ENCODE results near the gene NFATC2IP.

DNA sequence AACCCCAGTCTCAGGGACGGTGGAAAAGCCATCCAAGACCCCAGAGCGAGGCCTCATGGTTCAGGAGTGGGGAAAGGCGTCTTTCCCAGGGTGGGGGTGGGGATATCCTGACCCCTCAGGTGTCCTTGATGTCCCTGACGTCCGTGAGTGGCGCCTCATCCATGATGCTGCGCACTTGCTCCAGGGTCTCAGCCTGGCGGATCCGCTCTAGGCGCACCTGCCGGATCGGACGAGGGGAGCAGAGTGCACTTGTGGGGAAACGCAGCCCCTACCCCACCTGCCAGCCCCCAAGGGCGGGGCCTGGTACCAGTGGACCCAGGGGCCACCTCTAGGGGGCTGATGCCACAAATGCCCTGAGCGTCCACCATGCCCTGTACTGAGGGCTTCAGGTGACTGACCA lies 45.9 kb upstream of the NFATC2IP start:
- TF ChIP-seq, protein P1, sequence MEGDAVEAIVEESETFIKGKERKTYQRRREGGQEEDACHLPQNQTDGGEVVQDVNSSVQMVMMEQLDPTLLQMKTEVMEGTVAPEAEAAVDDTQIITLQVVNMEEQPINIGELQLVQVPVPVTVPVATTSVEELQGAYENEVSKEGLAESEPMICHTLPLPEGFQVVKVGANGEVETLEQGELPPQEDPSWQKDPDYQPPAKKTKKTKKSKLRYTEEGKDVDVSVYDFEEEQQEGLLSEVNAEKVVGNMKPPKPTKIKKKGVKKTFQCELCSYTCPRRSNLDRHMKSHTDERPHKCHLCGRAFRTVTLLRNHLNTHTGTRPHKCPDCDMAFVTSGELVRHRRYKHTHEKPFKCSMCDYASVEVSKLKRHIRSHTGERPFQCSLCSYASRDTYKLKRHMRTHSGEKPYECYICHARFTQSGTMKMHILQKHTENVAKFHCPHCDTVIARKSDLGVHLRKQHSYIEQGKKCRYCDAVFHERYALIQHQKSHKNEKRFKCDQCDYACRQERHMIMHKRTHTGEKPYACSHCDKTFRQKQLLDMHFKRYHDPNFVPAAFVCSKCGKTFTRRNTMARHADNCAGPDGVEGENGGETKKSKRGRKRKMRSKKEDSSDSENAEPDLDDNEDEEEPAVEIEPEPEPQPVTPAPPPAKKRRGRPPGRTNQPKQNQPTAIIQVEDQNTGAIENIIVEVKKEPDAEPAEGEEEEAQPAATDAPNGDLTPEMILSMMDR (IDR thresholded peaks at IDR 0.05) = no peak
- no peak for TF ChIP-seq POLR2A (IDR thresholded peaks at IDR 0.05)
- no peak for TF ChIP-seq POLR2AphosphoS5 (IDR thresholded peaks at IDR 0.05; ENCODE audit: insufficient read depth in 1 of 2, low read depth in 1 of 2)
